HL-60 (cell line): ENCODE results near the gene VPS13A.

Source experiments
- DNase-seq, 2 experiments: peaks; one replicate each; pipeline ENCODE4 v3.0.0-alpha.2; 2010 to 2020; ENCODE audit warnings: low read depth in 1 of 2, low spot score in 1 of 2
- H3K27ac ChIP-seq: fragments of 250-450 bp; sonication (Bioruptor Pico); replicated peaks from 2 replicates; pipeline ENCODE4 v1.5.1; 2020; ENCODE audit warnings: mild to moderate bottlenecking, moderate library complexity
- H3K27me3 ChIP-seq: fragments of 250-450 bp; sonication (Bioruptor Pico); 2 replicates; pipeline ENCODE4 v1.5.1; 2021; ENCODE audit warnings: mild to moderate bottlenecking, moderate library complexity; ENCODE audit not compliant: insufficient read depth, poor library complexity, severe bottlenecking
- H3K4me3 ChIP-seq: replicated peaks from 2 replicates; pipeline ENCODE4 v1.5.1; 2011; ENCODE audit warnings: mild to moderate bottlenecking, control low read depth, low read length; ENCODE audit not compliant: insufficient read depth
- CTCF ChIP-seq: IDR thresholded peaks from one replicate; pipeline ENCODE4 v1.5.1; 2011; ENCODE audit warnings: low read length, control low read depth, inconsistent platforms; ENCODE audit not compliant: insufficient read depth
- GABPA ChIP-seq: IDR thresholded peaks from 2 replicates; pipeline ENCODE4 v1.6.1; 2012; ENCODE audit warnings: low read depth
- POLR2AphosphoS5 ChIP-seq: IDR thresholded peaks from 2 replicates; pipeline ENCODE4 v1.6.1; 2012; ENCODE audit warnings: low read depth
- REST ChIP-seq: IDR thresholded peaks from 2 replicates; pipeline ENCODE4 v1.6.1; 2012; ENCODE audit warnings: low read depth; ENCODE audit not compliant: insufficient replicate concordance
- SPI1 ChIP-seq: IDR thresholded peaks from 2 replicates; pipeline ENCODE4 v1.6.1; 2012; ENCODE audit warnings: low read depth, mild to moderate bottlenecking, borderline replicate concordance

VPS13A gene

DNA sequence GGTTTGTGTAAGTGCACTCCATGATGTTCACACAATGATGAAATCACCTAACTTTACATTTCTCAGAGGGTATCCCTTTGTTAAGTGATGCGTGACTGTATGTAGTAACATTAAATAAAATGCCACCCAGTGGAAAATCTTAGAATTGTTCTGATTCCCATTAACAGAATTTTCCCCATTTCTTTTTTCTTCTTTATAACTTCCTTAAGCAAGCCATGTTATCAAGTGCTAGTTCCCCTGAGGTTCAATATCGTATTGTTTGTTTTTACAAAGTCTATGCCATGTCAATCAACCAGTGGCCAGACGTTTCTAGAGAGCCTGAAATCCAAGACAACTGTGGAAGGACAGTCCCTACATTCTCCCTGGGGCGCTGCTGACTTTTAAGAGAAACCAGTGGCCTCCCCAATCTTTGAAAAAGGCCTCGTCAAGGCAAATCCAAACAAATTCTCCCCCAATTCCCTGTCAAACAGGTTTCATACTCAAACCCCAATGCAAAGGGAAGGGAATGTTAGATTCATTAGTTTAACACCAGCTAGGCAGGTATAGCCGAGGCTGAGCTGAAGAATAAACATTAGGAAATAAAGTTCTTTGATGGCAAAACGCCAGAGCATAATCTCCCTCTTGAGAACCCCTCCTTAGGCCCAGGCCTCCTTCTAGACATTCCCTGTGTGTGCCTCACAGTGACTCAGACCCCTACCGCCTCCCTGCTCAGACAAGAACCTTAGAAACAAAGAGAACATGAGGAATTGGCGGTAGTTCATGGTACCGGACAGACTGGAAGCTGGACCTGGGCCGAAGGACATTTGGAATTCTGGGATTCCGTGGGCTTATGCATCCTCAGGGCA is 272.1 kb downstream of the VPS13A start:
- no peak for TF ChIP-seq REST
- TF ChIP-seq SPI1 = no peak
- TF ChIP-seq POLR2AphosphoS5 = no peak
- TF ChIP-seq GABPA = no peak
- TF ChIP-seq CTCF = no peak
- Histone ChIP-seq H3K27me3 (no peaks in the 10 kb centered on the region), H3K27ac (no peak overlapping the region), H3K4me3 (no peak overlapping the region)
- DNase-seq = no peak

DNA sequence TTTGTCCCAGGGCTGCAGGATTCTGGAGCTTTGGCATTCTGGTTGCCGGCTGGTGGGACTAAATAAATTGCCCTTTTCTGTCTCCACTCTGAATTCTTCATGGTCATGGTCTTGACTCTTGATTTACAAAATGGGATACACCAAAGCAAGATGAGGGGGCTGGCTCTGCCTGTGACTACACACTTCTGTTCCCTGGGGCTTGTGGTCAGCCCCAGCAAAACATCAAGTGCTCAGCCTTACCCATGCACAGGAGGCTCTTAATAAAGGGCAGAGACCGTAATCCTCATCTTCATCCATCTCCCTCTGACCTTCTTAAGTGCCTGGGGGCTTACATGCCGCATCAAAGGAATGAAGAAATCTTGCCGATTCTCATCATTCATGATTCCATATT is 272.7 kb downstream of the VPS13A start:
- Histone ChIP-seq H3K4me3 (no peak overlapping the region), H3K27me3 (no peaks in the 10 kb centered on the region), H3K27ac (no peak overlapping the region)
- TF ChIP-seq POLR2AphosphoS5 = no peak
- no peak for TF ChIP-seq SPI1
- no peak for TF ChIP-seq REST
- no peak for TF ChIP-seq CTCF
- TF ChIP-seq GABPA = no peak
- no peak for DNase-seq

- Histone ChIP-seq H3K4me3 (no peak overlapping the region), H3K27ac (no peak overlapping the region), H3K27me3 (no peaks in the 10 kb centered on the region)
- TF ChIP-seq POLR2AphosphoS5 (no peak), REST (no peak), GABPA (no peak), SPI1 (no peak), CTCF (no peak)
- DNase-seq = no peak
Measured at GRCh38 chr9:77451507-77451906, 274.2 kb downstream of the VPS13A start.
